Effector memory CD4-positive, alpha-beta T cell (primary cell): ENCODE data around the gene ATP1A1.

Experiments used
- DNase-seq, 3 donors: peaks; one replicate each; pipeline ENCODE4 v3.0.0-alpha.2; 2020
- H3K27ac ChIP-seq: 2 replicates; pipeline ENCODE4 v1.7.0; 2013; ENCODE audit warnings: mild to moderate bottlenecking, low read length, moderate library complexity; ENCODE audit not compliant: insufficient read depth, poor library complexity, severe bottlenecking
- H3K27me3 ChIP-seq: replicated peaks from 2 replicates; pipeline ENCODE4 v1.7.0; 2013; ENCODE audit warnings: mild to moderate bottlenecking, low read length; ENCODE audit not compliant: insufficient read depth, control insufficient read depth, poor library complexity, severe bottlenecking
- H3K36me3 ChIP-seq: 2 replicates; pipeline ENCODE4 v1.7.0; 2013; ENCODE audit warnings: mild to moderate bottlenecking, low read length, moderate library complexity; ENCODE audit not compliant: control insufficient read depth, insufficient read depth
- H3K4me1 ChIP-seq: 2 replicates; pipeline ENCODE4 v1.7.0; 2013; ENCODE audit warnings: low read length, mild to moderate bottlenecking; ENCODE audit not compliant: control insufficient read depth, insufficient read depth, poor library complexity, severe bottlenecking
- H3K4me3 ChIP-seq: 2 replicates; pipeline ENCODE4 v1.7.0; 2013; ENCODE audit warnings: low read length, low read depth, mild to moderate bottlenecking; ENCODE audit not compliant: insufficient read depth, poor library complexity, severe bottlenecking
- H3K9me3 ChIP-seq: 2 replicates; pipeline ENCODE4 v1.7.0; 2013; ENCODE audit warnings: mild to moderate bottlenecking, low read length, moderate library complexity; ENCODE audit not compliant: control insufficient read depth

The ATP1A1 gene

DNA sequence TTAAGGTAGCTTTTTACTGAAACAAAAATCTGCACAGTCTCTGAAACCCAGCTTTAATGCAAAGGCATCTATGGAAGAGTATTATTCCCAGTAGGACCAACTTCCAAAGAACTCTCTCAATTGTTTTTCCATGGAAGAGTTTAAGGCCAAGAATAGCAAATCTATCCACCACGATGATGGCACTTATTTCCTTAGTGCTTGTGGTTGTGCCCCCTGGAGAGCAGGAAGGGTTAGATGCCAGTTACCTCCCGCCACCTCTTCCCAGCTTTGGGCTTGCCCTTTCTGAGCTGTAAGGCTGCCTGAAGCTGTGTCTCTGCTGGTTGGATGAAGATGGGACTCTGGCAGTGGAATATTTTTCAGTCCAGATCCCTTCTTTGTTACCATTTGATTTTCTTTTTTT lies 4.8 kb upstream of the ATP1A1 start:
- Histone ChIP-seq H3K36me3 (no peaks in the 10 kb centered on the region), H3K4me3 (no peak overlapping the region), H3K27me3 (no peaks in the 10 kb centered on the region), H3K27ac (no peak overlapping the region), H3K9me3 (no peaks in the 10 kb centered on the region), H3K4me1 (peaks cover 15% of the 10 kb centered on the region)
- DNase-seq: no peak

- Histone ChIP-seq H3K27me3 (no peaks in the 10 kb centered on the region), H3K4me1 (peaks cover 22% of the 10 kb centered on the region), H3K27ac (no peak overlapping the region), H3K36me3 (peaks cover 3% of the 10 kb centered on the region), H3K4me3 (no peak overlapping the region), H3K9me3 (no peaks in the 10 kb centered on the region)
- DNase-seq: no peak
Observed at GRCh38 chr1:116370181-116370580, 2.9 kb upstream of the ATP1A1 start.

DNA sequence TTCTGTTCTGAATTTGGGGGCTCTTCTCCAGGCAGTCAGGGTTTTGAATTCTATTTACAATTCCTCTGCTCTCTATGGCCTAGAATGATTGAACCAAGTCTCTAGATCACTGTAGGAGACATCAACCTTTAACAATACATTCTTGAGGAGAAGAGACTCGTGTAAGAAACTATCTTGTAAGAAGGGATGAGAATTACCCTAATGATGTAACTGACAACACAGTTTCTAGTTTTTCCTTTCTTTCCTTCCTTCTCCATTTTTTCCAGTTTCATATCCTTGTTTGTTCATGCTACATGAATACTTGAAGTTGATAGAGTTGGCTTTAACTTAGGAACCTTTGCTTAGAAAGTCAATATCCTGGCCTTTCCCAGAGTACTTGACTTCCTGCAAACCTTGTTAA lies 1.3 kb upstream of the ATP1A1 start:
- Histone ChIP-seq H3K4me3 (no peak overlapping the region), H3K4me1 (peaks cover 38% of the 10 kb centered on the region), H3K9me3 (no peaks in the 10 kb centered on the region), H3K27me3 (no peaks in the 10 kb centered on the region), H3K36me3 (peaks cover 3% of the 10 kb centered on the region), H3K27ac (no peak overlapping the region)
- no peak for DNase-seq

DNA sequence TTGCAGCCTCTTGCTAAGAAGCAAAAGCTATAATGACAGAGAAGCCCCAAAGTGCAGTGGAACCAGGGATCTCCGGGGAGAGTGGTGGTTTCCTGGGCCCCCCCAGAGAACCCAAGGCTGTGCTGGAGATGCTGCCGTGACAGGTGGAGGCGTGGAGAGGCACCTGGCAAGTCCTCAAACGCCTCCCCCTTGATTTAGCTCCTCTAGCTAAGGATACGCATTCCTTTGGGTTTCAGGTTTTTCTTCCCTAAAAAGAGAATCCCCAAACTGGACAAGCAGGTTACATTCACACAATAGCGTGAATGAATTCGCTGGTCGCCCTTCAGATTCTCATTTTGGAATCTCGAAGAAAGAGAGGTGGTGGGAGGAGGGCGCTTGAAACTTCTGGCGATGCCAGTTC lies 853 bp upstream of the ATP1A1 start:
- no peaks in the 10 kb centered on the region for H3K9me3 ChIP-seq
- no peaks in the 10 kb centered on the region for H3K27me3 ChIP-seq
- peaks cover 3% of the 10 kb centered on the region for H3K36me3 ChIP-seq
- H3K4me1 ChIP-seq: peaks cover 42% of the 10 kb centered on the region
- peak overlapping the region; percentile 93 for H3K4me3 ChIP-seq
- no peak for DNase-seq
- H3K27ac ChIP-seq: peak overlapping the region; percentile 98

DNA sequence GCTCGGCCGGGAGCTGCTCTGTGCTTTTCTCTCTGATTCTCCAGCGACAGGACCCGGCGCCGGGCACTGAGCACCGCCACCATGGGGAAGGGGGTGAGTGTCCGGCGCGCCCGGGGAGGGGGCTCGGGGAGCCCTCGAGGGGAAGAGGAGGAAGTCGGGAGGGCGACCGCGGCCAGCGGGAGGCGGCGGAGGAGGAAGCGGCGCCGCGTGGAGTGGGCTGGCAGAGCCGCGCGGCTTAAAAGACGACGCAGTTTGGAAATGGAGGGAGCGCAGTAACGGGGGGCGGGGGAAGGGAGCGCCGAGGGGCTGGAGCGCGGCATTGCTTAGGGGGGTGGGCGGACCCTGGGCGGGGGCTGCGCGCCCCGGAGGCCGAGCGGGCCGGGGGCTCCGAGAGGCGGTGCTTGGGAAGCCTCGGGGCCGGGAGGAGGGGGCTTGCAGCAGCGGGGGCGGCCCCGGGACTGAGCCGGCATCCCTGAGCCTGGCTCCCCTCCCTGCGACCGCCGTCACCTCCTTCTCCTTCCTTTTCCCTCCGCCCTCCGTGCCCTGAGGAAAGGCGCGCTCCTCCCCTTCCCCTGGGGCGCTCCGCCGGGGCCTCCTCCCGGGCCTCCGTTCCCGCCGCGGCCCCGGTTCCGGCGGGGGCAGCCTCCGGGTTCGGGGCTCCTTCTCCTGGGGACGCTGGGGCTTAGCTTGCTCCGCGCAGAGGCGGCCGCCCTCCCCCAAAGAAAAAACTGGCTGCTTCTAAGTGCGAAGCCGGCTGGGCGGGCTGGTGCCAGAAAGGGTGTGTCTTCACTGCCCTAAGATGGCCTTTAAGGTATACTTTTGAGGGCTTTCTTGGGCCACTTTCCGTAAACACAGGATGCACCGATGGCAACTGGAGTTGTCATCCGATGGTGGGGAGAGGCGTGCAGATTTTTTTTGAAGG lies 648 bp downstream of the ATP1A1 start:
- Histone ChIP-seq H3K27ac (peak overlapping the region; percentile 98), H3K36me3 (peaks cover 3% of the 10 kb centered on the region), H3K4me3 (peak overlapping the region; percentile 93), H3K9me3 (no peaks in the 10 kb centered on the region), H3K4me1 (peaks cover 42% of the 10 kb centered on the region), H3K27me3 (no peaks in the 10 kb centered on the region)
- DNase-seq: peak; percentile 43 to 57 (median 46)

DNA sequence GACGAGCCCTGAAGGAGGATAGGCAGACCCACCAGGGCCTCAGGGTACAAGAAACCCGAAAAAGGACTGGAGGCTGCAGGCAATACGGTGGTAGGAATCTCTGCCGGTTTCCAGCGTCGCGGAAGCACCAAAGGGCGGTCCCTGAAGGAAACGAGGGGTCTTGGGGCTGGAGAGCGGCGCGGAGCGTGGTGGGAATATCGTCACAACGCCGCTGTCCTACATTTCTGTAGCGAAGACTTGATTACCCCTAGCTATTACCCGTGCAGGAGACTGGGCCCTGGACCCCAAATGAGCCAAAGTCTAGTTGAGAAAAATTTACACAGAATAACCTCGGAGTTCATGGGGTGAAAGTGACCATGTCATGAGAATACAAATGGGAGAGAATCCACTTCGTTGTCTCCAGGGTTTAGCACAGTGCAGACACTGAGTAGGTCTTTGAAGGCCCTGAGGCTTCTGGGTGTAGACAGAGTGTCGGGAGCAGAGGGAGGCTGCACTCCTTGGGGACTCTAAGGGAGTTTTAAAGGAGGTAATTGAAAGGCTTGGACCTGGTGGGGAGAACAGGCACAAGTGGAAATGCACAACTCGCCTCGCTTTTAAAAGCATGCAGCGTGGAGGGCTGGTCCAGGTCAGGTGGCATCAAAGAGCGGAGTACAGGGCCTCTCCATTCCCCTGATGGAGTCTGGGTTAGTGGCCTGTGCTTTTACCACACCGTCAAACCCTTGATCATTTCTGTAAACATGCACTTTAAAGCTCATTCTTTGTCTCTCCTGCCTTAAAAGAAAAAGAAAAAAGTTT lies 1.5 kb downstream of the ATP1A1 start:
- DNase-seq: no peak
- Histone ChIP-seq H3K27ac (peak overlapping the region; percentile 98), H3K4me1 (peaks cover 49% of the 10 kb centered on the region)

DNA sequence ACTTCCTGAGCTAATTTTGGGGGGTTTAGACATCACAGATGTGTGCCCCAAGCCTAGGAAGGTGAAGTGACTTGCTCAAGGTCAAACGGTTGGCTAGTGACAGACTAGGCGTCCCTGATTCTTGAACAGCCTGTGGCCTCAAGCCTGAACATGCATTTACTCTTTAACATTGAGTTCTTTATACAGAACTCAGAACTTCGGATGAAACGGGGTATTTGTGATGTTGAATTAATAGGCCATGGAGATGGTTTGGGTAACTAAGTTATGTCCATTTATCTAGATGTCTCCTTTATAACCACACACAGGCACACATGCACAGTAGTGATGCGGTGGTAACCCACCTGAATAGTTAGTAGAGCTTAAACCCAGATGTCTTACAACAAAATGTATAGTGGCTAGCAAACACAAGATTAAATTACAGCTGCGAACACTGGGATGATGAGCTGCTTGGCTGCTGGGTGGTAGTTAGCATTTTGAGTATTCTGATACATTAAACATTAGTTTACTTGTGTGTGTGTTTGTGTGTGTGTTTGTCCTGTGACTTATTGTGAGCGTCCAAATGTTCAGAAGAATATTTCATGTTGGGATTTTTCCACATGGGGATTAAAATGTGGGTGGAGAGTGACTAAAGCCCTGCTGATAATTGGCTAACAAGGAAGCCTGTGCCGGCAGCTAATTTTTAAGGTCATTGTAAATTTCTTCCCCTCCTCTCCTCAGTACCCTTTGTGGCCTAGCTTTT lies 2.3 kb downstream of the ATP1A1 start:
- Histone ChIP-seq H3K4me1 (peaks cover 57% of the 10 kb centered on the region), H3K27ac (peak overlapping the region; percentile 98)
- DNase-seq: no peak

More for the DNA sequence above, 1.5 kb downstream of the ATP1A1 start:
- H3K27me3 ChIP-seq: no peaks in the 10 kb centered on the region
- H3K4me3 ChIP-seq: peak overlapping the region; percentile 93
- H3K36me3 ChIP-seq: peaks cover 3% of the 10 kb centered on the region
- H3K9me3 ChIP-seq: no peaks in the 10 kb centered on the region

GRCh38 chr1:116375887-116376728 lies 3.1 kb downstream of the ATP1A1 start:
- Histone ChIP-seq H3K36me3 (peaks cover 3% of the 10 kb centered on the region), H3K9me3 (no peaks in the 10 kb centered on the region), H3K27ac (peak overlapping the region; percentile 98), H3K27me3 (no peaks in the 10 kb centered on the region), H3K4me1 (peaks cover 64% of the 10 kb centered on the region), H3K4me3 (peak overlapping the region; percentile 93)
- DNase-seq: no peak

More for the DNA sequence above, 2.3 kb downstream of the ATP1A1 start:
- peak overlapping the region; percentile 93 for H3K4me3 ChIP-seq
- H3K27me3 ChIP-seq: no peaks in the 10 kb centered on the region
- H3K36me3 ChIP-seq: peaks cover 3% of the 10 kb centered on the region
- no peaks in the 10 kb centered on the region for H3K9me3 ChIP-seq

DNA sequence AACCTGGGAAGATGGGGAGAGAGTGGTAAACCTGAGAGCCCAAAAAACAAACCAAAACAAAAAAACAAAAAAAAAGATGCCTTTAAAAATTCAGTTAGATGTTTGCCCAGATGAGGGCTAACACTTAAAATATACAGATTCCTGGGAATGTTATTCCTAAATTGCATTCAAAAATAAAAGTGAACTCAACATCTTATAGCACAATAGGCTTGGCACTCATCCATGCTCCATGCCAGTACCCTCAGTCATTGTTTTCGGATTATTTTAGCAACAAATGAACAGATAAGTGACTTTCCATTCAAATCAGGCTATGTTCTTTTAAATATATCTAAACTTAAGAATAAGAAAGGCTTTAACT lies 3.7 kb downstream of the ATP1A1 start:
- Histone ChIP-seq H3K27me3 (no peaks in the 10 kb centered on the region), H3K4me1 (peaks cover 65% of the 10 kb centered on the region), H3K4me3 (peak overlapping the region; percentile 93)

More for the DNA sequence above, 3.7 kb downstream of the ATP1A1 start:
- H3K36me3 ChIP-seq: peaks cover 3% of the 10 kb centered on the region
- DNase-seq: no peak
- peak overlapping the region; percentile 98 for H3K27ac ChIP-seq
- H3K9me3 ChIP-seq: no peaks in the 10 kb centered on the region
